Hematopoietic multipotent progenitor cell treated with erythropoietin and hydrocortisone succinate and interleukin-3 and kit ligand, for 17 days (in vitro differentiated cells): ENCODE measurements around the gene ODAD3.
"Not testable (repeated sequence)": the region's sequence is repeated elsewhere in the genome, so short reads cannot be mapped to it uniquely, and the experiment has no call there.

Source experiments
- DNase-seq: peaks from one replicate; pipeline ENCODE4 v3.0.0-alpha.2; 2015; ENCODE audit warnings: low spot score

Gene ODAD3

GRCh38 chr19:11437955-11438354 is 3.0 kb upstream of the ODAD3 start:
- no peak for DNase-seq

- DNase-seq = no peak
These were observed 952 bp upstream of the ODAD3 start for GRCh38 chr19:11435833-11436313.

GRCh38 chr19:11434703-11435056 is 241 bp downstream of the ODAD3 start:
- no peak for DNase-seq

- DNase-seq = not testable (repeated sequence)
These were observed 1.4 kb downstream of the ODAD3 start for GRCh38 chr19:11433526-11433925.

- DNase-seq = no peak
These were observed 8.3 kb downstream of the ODAD3 start for GRCh38 chr19:11426656-11427055.

GRCh38 chr19:11425719-11426457 is 9.0 kb downstream of the ODAD3 start:
- DNase-seq = no peak

GRCh38 chr19:11423791-11424181 is 11.1 kb downstream of the ODAD3 start:
- DNase-seq = no peak

GRCh38 chr19:11423164-11423790 is 11.6 kb downstream of the ODAD3 start:
- no peak for DNase-seq

GRCh38 chr19:11422163-11423065 is 12.5 kb downstream of the ODAD3 start:
- no peak for DNase-seq

- peak; percentile 19 for DNase-seq
These were observed 13.4 kb downstream of the ODAD3 start for GRCh38 chr19:11421371-11422098.

GRCh38 chr19:11420429-11421370 is 14.2 kb downstream of the ODAD3 start:
- no peak for DNase-seq

- DNase-seq = no peak
These were observed 16.1 kb downstream of the ODAD3 start, which contains the start of gene RGL3 for GRCh38 chr19:11418549-11419506. Gene RGL3 (minus strand): TSS chr19:11419314. CDS start chr19:11419278, 36 bp downstream.

GRCh38 chr19:11418094-11418548 is 16.8 kb downstream of the ODAD3 start:
- no peak for DNase-seq

- no peak for DNase-seq
These were observed 18.4 kb downstream of the ODAD3 start for GRCh38 chr19:11416346-11417052.

GRCh38 chr19:11414544-11414943 is 20.4 kb downstream of the ODAD3 start:
- DNase-seq = no peak

GRCh38 chr19:11410682-11411081 is 24.2 kb downstream of the ODAD3 start:
- no peak for DNase-seq

GRCh38 chr19:11408591-11408990 is 26.3 kb downstream of the ODAD3 start:
- no peak for DNase-seq

GRCh38 chr19:11406703-11407236 is 28.2 kb downstream of the ODAD3 start:
- DNase-seq = not testable (repeated sequence)
